Skeletal muscle satellite cell (primary cell): Measurements from ENCODE around the gene NET1.
A peak's percentile ranks its signal among the peaks of the same experiment; 100 is the strongest.
"Not testable (repeated sequence)": the region's sequence is repeated elsewhere in the genome, so short reads cannot be mapped to it uniquely, and the experiment has no call there.

Experiments used
- H3K27me3 ChIP-seq: 2 replicates; pipeline ENCODE4 v1.7.0; 2013; ENCODE audit warnings: low read length; ENCODE audit not compliant: control insufficient read depth, insufficient read depth
- H3K36me3 ChIP-seq: 2 replicates; pipeline ENCODE4 v1.7.0; 2013; ENCODE audit warnings: mild to moderate bottlenecking, control low read depth, low read length; ENCODE audit not compliant: insufficient read depth
- H3K4me1 ChIP-seq: 2 replicates; pipeline ENCODE4 v1.7.0; 2013; ENCODE audit warnings: low read length; ENCODE audit not compliant: control insufficient read depth, insufficient read depth
- H3K4me2 ChIP-seq: 2 replicates; pipeline ENCODE4 v1.7.0; 2013; ENCODE audit warnings: mild to moderate bottlenecking, low read length
- H3K4me3 ChIP-seq: 2 replicates; pipeline ENCODE4 v1.7.0; 2013; ENCODE audit warnings: low read length
- H3K9ac ChIP-seq: 2 replicates; pipeline ENCODE4 v1.7.0; 2013; ENCODE audit warnings: mild to moderate bottlenecking, low read depth, low read length, moderate library complexity
- H3K9me3 ChIP-seq: replicated peaks from 2 replicates; pipeline ENCODE4 v1.7.0; 2013; ENCODE audit warnings: mild to moderate bottlenecking, control low read depth, low read length

NET1 gene

GRCh38 chr10:5400468-5401240 is 11.7 kb upstream of the NET1 start:
- Histone ChIP-seq H3K36me3 (no peaks in the 10 kb centered on the region), H3K9me3 (no peaks in the 10 kb centered on the region), H3K4me2 (no peak overlapping the region), H3K27me3 (peaks cover 28% of the 10 kb centered on the region), H3K4me1 (no peaks in the 10 kb centered on the region), H3K9ac (no peak overlapping the region), H3K4me3 (no peak overlapping the region)

GRCh38 chr10:5402798-5403197 is 9.6 kb upstream of the NET1 start:
- H3K4me3 ChIP-seq, result no peak overlapping the region
- no peaks in the 10 kb centered on the region for H3K9me3 ChIP-seq
- no peaks in the 10 kb centered on the region for H3K36me3 ChIP-seq
- H3K27me3 ChIP-seq, result peaks cover 16% of the 10 kb centered on the region
- no peak overlapping the region for H3K9ac ChIP-seq
- no peaks in the 10 kb centered on the region for H3K4me1 ChIP-seq
- H3K4me2 ChIP-seq, result no peak overlapping the region

GRCh38 chr10:5404208-5405041 is 7.9 kb upstream of the NET1 start, which contains the start of gene TUBAL3:
Gene TUBAL3 (minus strand): TSS chr10:5404828. CDS start chr10:5404792, 36 bp downstream.
- H3K27me3 ChIP-seq, result peaks cover 13% of the 10 kb centered on the region
- no peaks in the 10 kb centered on the region for H3K4me1 ChIP-seq
- no peaks in the 10 kb centered on the region for H3K36me3 ChIP-seq
- H3K4me2 ChIP-seq, result no peak within 1 kb of the TSS
- H3K9me3 ChIP-seq, result no peaks in the 10 kb centered on the region
- no peak within 1 kb of the TSS for H3K9ac ChIP-seq
- no peak within 1 kb of the TSS for H3K4me3 ChIP-seq

GRCh38 chr10:5406918-5407317 is 5.4 kb upstream of the NET1 start:
- H3K27me3 ChIP-seq, result peaks cover 9% of the 10 kb centered on the region
- no peaks in the 10 kb centered on the region for H3K36me3 ChIP-seq
- no peak overlapping the region for H3K9ac ChIP-seq
- no peak overlapping the region for H3K4me2 ChIP-seq
- no peak overlapping the region for H3K4me3 ChIP-seq
- H3K4me1 ChIP-seq, result peaks cover 2% of the 10 kb centered on the region
- no peaks in the 10 kb centered on the region for H3K9me3 ChIP-seq

GRCh38 chr10:5410787-5411186 is 1.6 kb upstream of the NET1 start:
- not testable (repeated sequence) for H3K4me3 ChIP-seq, H3K4me1 ChIP-seq, H3K9me3 ChIP-seq, H3K9ac ChIP-seq, H3K36me3 ChIP-seq, H3K27me3 ChIP-seq, H3K4me2 ChIP-seq

GRCh38 chr10:5411941-5412276 is 448 bp upstream of the NET1 start:
- H3K9ac ChIP-seq, result peak overlapping the region; percentile 83
- peaks cover 4% of the 10 kb centered on the region for H3K27me3 ChIP-seq
- H3K4me1 ChIP-seq, result peaks cover 14% of the 10 kb centered on the region
- H3K36me3 ChIP-seq, result no peaks in the 10 kb centered on the region
- peak overlapping the region; percentile 81 for H3K4me2 ChIP-seq
- H3K4me3 ChIP-seq, result peak overlapping the region; percentile 94
- H3K9me3 ChIP-seq, result no peaks in the 10 kb centered on the region

GRCh38 chr10:5413012-5413938 is 918 bp downstream of the NET1 start:
- peak overlapping the region; percentile 81 for H3K4me2 ChIP-seq
- H3K4me3 ChIP-seq, result peak overlapping the region; percentile 94
- peak overlapping the region; percentile 63 for H3K9ac ChIP-seq
- H3K9me3 ChIP-seq, result no peaks in the 10 kb centered on the region
- H3K4me1 ChIP-seq, result peaks cover 17% of the 10 kb centered on the region
- peaks cover 4% of the 10 kb centered on the region for H3K27me3 ChIP-seq
- H3K36me3 ChIP-seq, result no peaks in the 10 kb centered on the region

- H3K4me3 ChIP-seq, result no peak overlapping the region
- H3K4me2 ChIP-seq, result peak overlapping the region; percentile 58
- no peaks in the 10 kb centered on the region for H3K36me3 ChIP-seq
- H3K27me3 ChIP-seq, result no peaks in the 10 kb centered on the region
- H3K4me1 ChIP-seq, result peaks cover 15% of the 10 kb centered on the region
- H3K9ac ChIP-seq, result no peak overlapping the region
- no peaks in the 10 kb centered on the region for H3K9me3 ChIP-seq
Observed at GRCh38 chr10:5416981-5417380, 4.6 kb downstream of the NET1 start.

- Histone ChIP-seq H3K36me3 (no peaks in the 10 kb centered on the region), H3K9me3 (no peaks in the 10 kb centered on the region)
Observed at GRCh38 chr10:5418584-5418983, 6.2 kb downstream of the NET1 start.

GRCh38 chr10:5419466-5420094 is 7.2 kb downstream of the NET1 start:
- Histone ChIP-seq H3K36me3 (no peaks in the 10 kb centered on the region), H3K4me3 (no peak overlapping the region), H3K4me2 (no peak overlapping the region), H3K27me3 (no peaks in the 10 kb centered on the region), H3K9ac (no peak overlapping the region), H3K9me3 (no peaks in the 10 kb centered on the region), H3K4me1 (peaks cover 8% of the 10 kb centered on the region)

More at GRCh38 chr10:5418584-5418983, 6.2 kb downstream of the NET1 start:
- no peaks in the 10 kb centered on the region for H3K27me3 ChIP-seq
- H3K4me2 ChIP-seq, result no peak overlapping the region
- H3K4me1 ChIP-seq, result peaks cover 9% of the 10 kb centered on the region
- no peak overlapping the region for H3K9ac ChIP-seq
- H3K4me3 ChIP-seq, result no peak overlapping the region

- no peaks in the 10 kb centered on the region for H3K27me3 ChIP-seq
- H3K9me3 ChIP-seq, result no peaks in the 10 kb centered on the region
- no peak overlapping the region for H3K4me2 ChIP-seq
- no peaks in the 10 kb centered on the region for H3K36me3 ChIP-seq
- no peaks in the 10 kb centered on the region for H3K4me1 ChIP-seq
- no peak overlapping the region for H3K9ac ChIP-seq
- H3K4me3 ChIP-seq, result no peak overlapping the region
Observed at GRCh38 chr10:5423771-5424170, 11.4 kb downstream of the NET1 start.
